HFF-Myc (cell line): ENCODE measurements around the gene SH3PXD2B.

Source experiments
- DNase-seq: peaks from one replicate; pipeline ENCODE4 v3.0.0-alpha.2; 2011; ENCODE audit warnings: low read depth; ENCODE audit errors: extremely low read depth
- H3K4me3 ChIP-seq: replicated peaks from 2 replicates; pipeline ENCODE4 v1.5.1; 2011; ENCODE audit warnings: low read depth, mild to moderate bottlenecking, control low read depth, low read length
- TF ChIP-seq, protein P1 (sequence below): IDR thresholded peaks from 2 replicates; pipeline ENCODE4 v1.5.1; 2012; ENCODE audit warnings: mild to moderate bottlenecking, low read depth, low read length, control low read depth; ENCODE audit errors: missing control alignments

The SH3PXD2B gene

GRCh38 chr5:172492097-172492840 is 37.9 kb upstream of the SH3PXD2B start:
- no peak for DNase-seq
- TF ChIP-seq, protein P1, sequence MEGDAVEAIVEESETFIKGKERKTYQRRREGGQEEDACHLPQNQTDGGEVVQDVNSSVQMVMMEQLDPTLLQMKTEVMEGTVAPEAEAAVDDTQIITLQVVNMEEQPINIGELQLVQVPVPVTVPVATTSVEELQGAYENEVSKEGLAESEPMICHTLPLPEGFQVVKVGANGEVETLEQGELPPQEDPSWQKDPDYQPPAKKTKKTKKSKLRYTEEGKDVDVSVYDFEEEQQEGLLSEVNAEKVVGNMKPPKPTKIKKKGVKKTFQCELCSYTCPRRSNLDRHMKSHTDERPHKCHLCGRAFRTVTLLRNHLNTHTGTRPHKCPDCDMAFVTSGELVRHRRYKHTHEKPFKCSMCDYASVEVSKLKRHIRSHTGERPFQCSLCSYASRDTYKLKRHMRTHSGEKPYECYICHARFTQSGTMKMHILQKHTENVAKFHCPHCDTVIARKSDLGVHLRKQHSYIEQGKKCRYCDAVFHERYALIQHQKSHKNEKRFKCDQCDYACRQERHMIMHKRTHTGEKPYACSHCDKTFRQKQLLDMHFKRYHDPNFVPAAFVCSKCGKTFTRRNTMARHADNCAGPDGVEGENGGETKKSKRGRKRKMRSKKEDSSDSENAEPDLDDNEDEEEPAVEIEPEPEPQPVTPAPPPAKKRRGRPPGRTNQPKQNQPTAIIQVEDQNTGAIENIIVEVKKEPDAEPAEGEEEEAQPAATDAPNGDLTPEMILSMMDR, result no peak
- H3K4me3 ChIP-seq, result no peak overlapping the region

GRCh38 chr5:172491481-172491880 is 37.2 kb upstream of the SH3PXD2B start:
- DNase-seq, result no peak
- no peak overlapping the region for H3K4me3 ChIP-seq

GRCh38 chr5:172490514-172491461 is 36.5 kb upstream of the SH3PXD2B start:
- H3K4me3 ChIP-seq, result no peak overlapping the region
- TF ChIP-seq, protein P1, result no peak
- no peak for DNase-seq

More at GRCh38 chr5:172491481-172491880, 37.2 kb upstream of the SH3PXD2B start:
- TF ChIP-seq, protein P1, result no peak

DNA sequence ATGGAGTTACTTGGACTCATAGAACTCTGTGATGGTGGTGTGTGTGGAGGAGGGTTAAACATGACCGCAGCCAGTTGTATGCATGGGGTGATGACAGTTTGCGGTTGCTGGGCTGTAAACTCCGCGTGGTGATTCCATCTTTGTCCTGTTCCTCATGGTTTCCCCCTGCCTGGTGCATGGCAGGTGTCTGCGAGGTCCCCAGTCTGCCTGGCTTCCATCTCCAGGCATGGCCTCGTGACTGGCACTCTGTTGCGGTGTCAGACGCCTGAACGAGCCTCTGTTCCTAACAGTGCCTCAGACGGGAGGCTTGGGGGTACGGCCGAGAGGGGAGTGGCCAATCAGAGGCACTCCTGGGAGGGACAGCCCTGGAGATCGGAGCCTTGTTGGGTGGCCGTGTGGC is 33.9 kb upstream of the SH3PXD2B start:
- no peak overlapping the region for H3K4me3 ChIP-seq
- TF ChIP-seq, protein P1, result no peak
- DNase-seq, result no peak

DNA sequence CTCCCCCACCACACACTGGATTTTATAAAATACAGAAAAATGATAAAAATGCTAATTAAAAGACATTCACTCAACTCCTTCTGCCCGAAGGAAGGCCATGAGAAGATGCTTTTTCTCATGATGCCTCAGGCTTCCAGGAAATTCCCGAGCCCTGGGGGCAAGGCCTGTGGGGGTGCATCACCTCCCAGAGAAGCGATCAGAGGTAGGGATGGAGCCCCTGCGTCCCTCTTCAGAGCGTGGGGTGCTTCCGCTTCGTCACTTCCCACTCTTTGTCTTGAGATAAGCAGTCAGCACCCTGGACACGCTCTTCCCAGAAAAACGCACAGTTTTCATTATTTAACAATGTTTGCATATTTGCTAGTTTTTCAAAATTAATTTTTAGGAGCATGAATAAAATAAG is 33.3 kb upstream of the SH3PXD2B start:
- DNase-seq, result no peak
- TF ChIP-seq, protein P1, result no peak
- H3K4me3 ChIP-seq, result no peak overlapping the region

- H3K4me3 ChIP-seq, result no peak overlapping the region
- no peak for DNase-seq
- TF ChIP-seq, protein P1, result no peak
Measured at GRCh38 chr5:172486912-172487311, 32.6 kb upstream of the SH3PXD2B start.
